HK-2 (cell line): ENCODE results near the gene PFN4.
"Not testable (repeated sequence)": the region's sequence is repeated elsewhere in the genome, so short reads cannot be mapped to it uniquely, and the experiment has no call there.

Source experiments
- DNase-seq: peaks from one replicate; pipeline ENCODE4 v3.0.0-alpha.2; 2018; ENCODE audit not compliant: unreplicated experiment

The PFN4 gene

DNA sequence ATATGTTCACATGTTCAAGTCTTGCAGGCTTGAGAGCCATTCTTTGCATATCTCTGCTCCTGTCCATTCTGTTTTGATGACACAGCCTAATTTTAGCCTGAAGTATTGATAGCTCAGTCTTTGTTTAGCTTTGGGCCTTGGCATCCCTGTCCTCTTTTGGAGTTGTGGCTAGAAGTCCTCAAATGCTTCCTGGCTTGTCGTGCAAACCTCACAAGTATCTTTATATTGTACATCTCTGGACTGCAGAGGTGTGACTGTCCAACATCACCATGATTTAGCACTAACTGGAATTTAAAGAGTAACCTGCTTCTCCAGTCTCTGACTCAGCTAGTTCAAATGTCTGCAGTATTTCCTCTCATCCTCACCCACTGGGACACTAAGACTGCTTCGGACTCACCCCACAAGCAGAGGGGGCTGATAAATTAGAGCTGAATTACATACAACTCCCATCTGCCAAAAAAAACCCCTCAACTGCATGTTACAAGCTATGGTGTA, 11.7 kb downstream of the PFN4 start:
- DNase-seq: no peak

GRCh38 chr2:24110660-24111303, 12.4 kb downstream of the PFN4 start:
- no peak for DNase-seq

DNA sequence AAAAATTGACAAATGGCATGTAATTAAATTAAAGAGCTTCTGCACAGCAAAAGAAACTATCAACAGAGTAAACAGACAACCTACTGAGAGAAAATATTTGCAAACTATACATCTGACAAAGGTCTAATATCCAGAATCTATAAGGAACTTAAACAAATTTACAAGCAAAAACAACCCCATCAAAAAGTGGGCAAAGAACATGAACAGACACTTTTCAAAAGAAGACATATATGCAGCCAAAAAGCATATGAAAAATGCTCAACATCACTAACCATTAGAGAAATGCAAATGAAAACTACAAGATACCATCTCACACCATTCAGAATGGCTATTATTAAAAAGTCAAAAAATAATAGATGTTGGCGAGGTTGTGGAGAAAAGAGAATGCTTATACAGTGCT, 13.7 kb downstream of the PFN4 start:
- DNase-seq: not testable (repeated sequence)

- DNase-seq: no peak
Measured at GRCh38 chr2:24107336-24107735, 15.8 kb downstream of the PFN4 start.

DNA sequence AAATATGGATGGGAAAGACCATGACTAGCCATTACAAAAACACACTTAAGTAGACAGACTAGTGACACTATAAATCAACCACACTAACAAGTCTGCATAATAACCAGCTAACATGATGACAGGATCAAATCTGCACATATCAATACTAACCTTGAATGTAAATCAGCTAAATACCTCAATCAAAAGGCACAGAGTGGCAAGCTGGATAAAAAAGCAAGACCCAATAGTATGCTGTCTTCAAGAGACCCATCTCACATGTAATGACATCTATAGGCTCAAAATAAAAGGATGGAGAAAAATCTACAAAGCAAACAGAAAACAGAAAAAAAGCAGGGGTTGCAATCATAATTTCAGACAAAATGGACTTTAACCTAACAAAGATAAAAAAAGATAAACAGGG, 16.3 kb downstream of the PFN4 start:
- DNase-seq: no peak

DNA sequence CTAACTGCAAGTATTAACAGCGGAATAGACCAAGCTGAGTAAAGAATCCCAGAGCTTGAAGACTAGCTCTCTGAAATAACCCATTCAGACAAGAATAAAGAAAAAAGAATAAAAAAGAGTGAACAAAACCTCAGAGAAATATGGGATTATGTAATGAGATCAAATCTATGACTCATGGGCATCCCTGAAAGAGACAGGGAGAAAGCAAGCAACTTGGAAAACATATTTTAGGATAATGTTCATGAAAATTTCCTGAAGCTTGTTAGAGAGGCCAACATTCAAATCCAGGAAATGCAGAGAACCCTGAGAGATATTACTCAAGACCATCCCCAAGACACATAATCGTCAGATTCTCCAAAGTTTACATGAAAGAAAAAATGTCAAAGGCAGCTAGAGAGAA, 17.3 kb downstream of the PFN4 start:
- DNase-seq: no peak

DNA sequence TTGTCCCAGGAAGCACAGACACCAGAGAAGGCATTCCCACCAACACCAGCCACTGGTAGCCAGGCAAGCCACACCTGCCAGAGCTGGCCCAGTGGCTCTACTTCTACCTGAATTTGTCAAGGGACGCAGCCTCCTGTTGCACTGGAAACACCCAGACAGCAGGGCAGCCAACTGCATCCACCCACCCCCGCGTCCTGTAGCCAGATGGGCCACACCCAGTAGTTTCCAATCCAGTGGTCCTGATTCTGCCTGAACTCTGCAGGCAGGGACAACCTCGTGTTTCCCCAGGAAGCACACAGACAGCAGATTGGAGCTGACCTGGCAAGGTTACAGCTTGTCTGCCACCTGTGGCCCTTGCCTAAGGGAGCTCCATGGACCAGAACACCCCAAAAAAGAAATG, 18.2 kb downstream of the PFN4 start:
- DNase-seq: no peak

DNA sequence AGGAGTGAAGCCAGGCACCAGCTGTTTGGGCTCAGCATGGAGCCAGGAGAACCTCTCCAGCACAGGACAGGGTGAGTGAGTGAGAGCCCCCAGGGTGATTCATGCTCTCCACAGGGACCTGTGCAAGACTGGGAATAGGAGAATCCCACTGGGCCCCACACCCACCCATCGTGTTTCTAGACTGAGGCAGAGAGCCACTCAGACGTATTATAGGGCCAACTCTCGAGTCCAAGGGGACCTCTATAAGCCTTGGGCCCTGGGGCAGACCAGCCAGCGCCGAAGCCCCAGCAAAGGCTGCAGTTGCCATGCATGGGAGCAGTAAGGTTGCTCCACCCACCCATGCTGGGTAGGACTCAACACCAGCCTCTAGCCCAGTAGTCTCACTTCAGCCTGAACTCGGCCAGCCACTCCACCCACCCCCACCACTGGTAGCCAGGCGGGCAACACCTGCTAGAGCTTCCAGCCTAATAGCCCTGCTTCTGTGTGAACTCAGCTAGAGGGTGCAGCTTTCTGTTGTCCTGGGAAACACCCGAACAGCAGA, 19.0 kb downstream of the PFN4 start:
- no peak for DNase-seq

DNA sequence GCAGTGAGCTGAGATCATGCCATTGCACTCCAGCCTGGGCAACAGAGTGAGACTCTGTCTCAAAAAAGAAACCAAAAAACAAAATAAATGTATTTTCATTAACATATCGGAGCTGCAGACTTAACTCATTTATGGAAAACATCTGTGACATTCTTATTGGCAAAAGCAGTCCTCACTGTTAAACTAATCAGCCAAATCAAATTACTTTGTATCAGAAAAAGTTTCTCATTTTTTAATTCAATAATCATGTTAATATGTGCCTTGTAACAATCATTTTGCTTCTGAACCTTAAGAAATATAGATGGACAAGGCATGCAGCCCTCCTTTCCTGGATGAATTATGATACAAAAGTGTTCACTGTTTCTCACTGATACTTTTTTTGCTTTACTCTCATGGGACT, 20.5 kb downstream of the PFN4 start:
- DNase-seq: no peak

DNA sequence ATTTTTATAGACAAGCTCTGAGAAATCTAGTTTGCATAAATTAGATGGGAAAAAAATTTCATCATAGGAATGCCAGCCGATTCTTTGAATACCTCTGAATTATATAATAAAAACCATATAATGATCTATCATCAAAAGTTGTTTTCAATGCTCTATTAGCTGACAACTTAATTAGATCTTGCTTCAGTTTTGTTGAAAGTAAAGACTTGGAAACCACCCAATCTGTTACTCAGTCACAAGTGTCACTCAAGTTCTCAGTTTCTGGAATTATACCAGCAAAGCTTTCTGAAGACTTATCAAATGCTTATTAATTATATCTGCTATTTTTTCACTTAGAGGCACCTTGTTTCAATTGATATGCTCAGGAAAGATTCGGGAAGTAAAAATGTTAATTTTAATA, 21.1 kb downstream of the PFN4 start:
- DNase-seq: no peak

GRCh38 chr2:24100732-24101131, 22.4 kb downstream of the PFN4 start:
- DNase-seq: not testable (repeated sequence)

DNA sequence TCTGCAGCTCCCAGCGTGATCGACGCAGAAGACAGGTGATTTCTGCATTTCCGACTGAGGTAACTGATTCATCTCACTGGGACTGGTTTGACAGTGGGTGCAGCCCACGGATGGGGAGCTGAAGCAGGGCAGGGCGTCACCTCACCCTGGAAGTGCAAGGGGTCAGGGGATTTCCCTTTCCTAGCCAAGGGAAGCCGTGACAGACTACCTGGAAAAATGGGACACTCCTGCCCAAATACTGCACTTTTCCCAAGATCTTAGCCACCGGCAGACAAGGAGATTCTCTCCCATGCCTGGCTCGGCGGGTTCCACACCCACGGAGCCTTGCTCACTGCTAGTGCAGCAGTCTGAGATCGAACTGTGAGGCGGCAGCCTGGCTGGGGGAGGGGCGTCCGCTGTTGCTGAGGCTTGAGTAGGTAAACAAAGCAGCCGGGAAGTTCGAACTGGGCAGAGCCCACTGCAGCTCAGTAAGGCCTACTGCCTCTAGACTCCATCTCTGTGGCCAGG, 27.9 kb downstream of the PFN4 start:
- DNase-seq: not testable (repeated sequence)

GRCh38 chr2:24093270-24093669, 29.9 kb downstream of the PFN4 start:
- not testable (repeated sequence) for DNase-seq

- no peak for DNase-seq
Measured at GRCh38 chr2:24088821-24089359, 34.2 kb downstream of the PFN4 start.

- DNase-seq: no peak
Measured at GRCh38 chr2:24087032-24087431, 36.1 kb downstream of the PFN4 start.

- DNase-seq: no peak
Measured at GRCh38 chr2:24086241-24086640, 36.9 kb downstream of the PFN4 start.

DNA sequence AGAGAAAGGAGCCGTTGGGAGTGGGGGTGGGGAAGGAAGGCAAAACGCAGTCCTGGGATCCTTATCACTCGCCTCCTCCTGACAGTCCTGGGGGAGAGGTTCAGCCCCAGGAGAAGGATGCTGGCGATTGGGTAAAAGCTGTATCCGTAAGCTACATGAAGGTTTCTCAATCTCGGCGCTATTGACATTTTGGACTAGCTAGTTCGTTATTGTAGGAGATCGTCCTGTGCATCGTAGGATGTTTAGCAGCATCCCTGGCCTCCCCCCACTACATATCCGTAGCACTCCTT, 38.0 kb downstream of the PFN4 start:
- no peak for DNase-seq

DNA sequence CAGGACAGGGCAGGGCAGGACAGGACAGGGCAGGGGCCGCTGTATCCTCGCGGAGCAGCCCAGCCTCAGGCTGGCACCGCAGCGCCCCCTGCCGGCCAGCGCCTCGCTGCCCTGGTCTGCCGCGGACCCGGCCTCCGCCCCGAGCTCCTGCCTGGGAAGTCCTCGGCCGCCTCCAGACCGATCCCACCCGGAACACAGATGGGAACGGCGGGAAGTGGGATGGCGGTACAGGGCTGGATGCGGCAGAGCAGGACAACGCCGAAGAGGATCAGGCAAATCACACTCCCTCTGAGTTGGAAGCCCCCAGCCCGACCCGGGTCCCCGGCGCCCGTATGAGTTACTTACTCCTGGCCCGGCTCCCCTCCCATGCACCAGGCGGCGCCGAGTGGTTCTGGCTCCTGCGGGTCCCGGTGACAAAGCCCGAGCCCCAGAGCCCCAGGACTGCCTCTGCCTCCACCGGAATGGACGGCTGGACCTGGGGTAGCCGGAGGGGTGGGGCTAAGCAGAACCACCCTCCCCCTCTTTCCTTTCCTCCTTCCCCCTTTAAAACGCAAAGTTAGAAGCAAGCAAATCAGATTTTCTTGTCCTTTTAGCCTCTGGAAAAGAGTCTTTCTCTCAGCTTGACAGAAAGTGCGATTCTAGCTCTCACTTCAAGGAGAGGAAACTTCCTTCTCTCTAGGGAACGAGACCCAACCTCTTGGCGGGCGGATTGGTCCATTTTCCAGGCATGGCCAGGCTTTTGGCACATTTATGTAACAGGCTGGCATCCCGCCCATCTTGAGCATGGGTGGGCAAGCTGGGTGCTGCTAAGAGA, 38.5 kb downstream of the PFN4 start, which contains the start of gene TP53I3:
Gene TP53I3 (minus strand): TSS at position 449 of the 814 bp plus-strand sequence. CDS start 508 bp downstream, outside the sequence.
- peak; percentile 94 for DNase-seq

DNA sequence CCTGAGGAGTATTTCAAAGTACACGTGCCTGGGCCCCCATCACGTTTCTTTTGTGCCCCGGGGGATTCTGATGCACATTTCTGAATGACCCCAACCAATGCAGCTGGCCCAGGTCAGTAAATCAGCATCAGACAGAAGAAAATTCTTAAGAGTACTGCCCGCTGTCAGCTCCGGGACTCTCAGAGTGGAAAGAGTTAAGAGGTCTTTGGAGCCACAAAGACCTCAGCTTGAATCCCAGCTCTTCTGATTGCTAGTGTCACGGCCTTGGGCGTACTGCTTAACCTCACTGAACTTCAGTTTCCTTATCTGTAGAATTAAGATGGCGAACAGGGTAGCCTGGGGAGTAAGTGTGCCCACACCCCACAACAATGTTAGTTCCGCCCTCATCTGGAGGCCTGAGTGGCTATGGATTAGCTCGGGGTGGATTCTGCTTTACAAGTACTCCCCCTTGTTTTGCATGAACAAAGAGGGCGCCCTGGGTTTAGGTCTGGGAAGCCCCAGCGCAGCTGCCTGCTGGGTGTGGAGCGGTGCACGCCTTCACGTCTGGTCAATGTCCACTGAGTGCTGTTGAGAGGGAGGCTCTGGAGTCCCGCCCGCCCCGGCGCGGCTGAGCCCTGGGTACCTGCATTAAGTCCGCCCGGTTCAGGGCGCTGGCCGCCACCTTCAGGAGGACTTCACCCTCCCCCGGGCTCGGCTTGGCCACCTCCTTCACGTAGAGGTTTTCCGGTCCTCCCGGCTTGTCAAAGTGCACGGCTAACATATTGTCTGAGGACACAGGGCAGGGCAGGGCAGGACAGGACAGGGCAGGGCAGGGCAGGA, 39.4 kb downstream of the PFN4 start:
- DNase-seq: no peak

DNA sequence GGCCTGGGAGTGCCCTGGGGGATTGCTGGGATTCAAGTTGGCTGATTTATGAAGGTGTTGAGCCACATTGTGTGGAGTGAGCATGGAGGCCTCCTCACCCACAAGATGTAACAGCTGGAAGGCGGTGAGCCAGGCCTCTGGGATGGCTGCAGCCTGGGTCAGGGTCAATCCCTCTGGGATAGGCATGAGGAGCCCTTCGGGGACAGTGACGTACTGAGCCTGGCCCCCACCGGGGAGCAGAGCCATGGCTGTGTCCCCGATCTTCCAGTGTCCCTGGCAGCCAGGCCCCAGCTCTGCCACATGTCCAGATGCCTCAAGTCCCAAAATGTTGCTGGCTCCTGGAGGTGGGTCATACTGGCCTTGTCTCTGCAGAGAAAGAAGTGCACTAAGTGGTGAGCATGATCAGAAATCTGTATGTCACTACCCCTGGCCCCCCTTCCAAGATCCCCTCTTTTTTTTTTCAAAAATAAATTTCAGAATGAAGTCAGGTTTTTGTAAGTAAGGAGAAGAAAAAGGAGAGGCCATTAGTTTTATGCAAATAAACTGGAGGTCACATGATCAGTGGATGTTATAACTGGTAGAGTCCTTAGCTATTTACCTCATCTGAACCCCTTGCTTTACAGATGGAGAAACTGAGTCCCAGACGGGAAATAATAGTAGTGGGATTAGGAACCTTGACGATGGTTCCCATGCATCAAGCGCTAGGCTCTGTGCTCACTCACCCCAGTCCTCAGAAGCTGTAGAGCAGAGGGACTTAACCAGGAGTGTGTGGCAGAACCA, 40.2 kb downstream of the PFN4 start:
- DNase-seq: no peak

- no peak for DNase-seq
Measured at GRCh38 chr2:24080701-24081100, 42.4 kb downstream of the PFN4 start.
